ENCODE data around the gene RNASE1.

DNA sequence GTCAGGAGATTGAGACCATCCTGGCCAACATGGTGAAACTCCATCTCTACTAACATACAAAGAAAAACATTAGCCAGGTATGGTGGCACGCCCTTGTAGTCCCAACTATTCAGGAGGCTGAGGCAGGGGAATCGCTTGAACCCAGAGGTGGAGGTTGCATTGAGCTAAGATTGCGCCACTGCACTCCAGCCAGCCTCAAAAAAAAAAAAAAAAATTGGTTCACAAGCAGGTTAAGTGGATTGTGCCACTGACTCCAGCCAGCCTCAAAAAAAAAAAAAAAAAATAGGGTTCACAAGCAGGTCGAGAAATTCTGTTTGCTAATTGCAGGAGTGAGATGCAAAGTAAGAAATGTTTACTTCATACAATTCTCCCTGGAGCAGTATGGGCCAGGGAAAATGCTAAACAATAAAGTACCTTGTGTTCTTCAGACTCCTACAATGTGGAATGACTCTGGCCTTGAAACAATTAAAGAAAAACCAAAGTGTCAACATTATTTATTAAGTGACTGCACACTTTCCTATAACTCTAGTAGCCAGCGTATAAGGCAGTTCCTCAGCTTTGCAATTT, 28.3 kb downstream of the RNASE1 start:
- TF ChIP-seq EZH2phosphoT487 (IDR thresholded peaks at IDR 0.05; ENCODE audit: low read depth): no peak
- TF ChIP-seq, protein P1, sequence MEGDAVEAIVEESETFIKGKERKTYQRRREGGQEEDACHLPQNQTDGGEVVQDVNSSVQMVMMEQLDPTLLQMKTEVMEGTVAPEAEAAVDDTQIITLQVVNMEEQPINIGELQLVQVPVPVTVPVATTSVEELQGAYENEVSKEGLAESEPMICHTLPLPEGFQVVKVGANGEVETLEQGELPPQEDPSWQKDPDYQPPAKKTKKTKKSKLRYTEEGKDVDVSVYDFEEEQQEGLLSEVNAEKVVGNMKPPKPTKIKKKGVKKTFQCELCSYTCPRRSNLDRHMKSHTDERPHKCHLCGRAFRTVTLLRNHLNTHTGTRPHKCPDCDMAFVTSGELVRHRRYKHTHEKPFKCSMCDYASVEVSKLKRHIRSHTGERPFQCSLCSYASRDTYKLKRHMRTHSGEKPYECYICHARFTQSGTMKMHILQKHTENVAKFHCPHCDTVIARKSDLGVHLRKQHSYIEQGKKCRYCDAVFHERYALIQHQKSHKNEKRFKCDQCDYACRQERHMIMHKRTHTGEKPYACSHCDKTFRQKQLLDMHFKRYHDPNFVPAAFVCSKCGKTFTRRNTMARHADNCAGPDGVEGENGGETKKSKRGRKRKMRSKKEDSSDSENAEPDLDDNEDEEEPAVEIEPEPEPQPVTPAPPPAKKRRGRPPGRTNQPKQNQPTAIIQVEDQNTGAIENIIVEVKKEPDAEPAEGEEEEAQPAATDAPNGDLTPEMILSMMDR (IDR thresholded peaks at IDR 0.05; ENCODE audit: low read depth, low read length): no peak

All from OCI-LY3 (cell line).